IPS-20b (cell line): ENCODE results near the gene CCNB2.

ENCODE experiments used
- H3K27ac ChIP-seq: one replicate; pipeline ENCODE4 v1.5.1; 2013; ENCODE audit warnings: low read length
- H3K27me3 ChIP-seq: 2 replicates; pipeline ENCODE4 v1.6.1; 2013; ENCODE audit warnings: mild to moderate bottlenecking, low read length, inconsistent platforms; ENCODE audit not compliant: insufficient read depth
- H3K36me3 ChIP-seq: 2 replicates; pipeline ENCODE4 v1.6.1; 2013; ENCODE audit warnings: low read depth, mild to moderate bottlenecking, inconsistent platforms, low read length, moderate library complexity; ENCODE audit not compliant: insufficient read depth
- H3K4me1 ChIP-seq: 2 replicates; pipeline ENCODE4 v1.6.1; 2013; ENCODE audit warnings: mild to moderate bottlenecking, control low read depth, inconsistent platforms, low read length, moderate library complexity; ENCODE audit not compliant: insufficient read depth
- H3K4me3 ChIP-seq: 2 replicates; pipeline ENCODE4 v1.5.1; 2013; ENCODE audit warnings: mild to moderate bottlenecking, low read length, inconsistent platforms
- H3K9ac ChIP-seq: 2 replicates; pipeline ENCODE4 v1.6.1; 2013; ENCODE audit warnings: low read depth, mild to moderate bottlenecking, inconsistent platforms, low read length, moderate library complexity
- H3K9me3 ChIP-seq: 2 replicates; pipeline ENCODE4 v1.6.1; 2013; ENCODE audit warnings: mild to moderate bottlenecking, low read depth, low read length, inconsistent platforms; ENCODE audit not compliant: insufficient read depth

The CCNB2 gene

DNA sequence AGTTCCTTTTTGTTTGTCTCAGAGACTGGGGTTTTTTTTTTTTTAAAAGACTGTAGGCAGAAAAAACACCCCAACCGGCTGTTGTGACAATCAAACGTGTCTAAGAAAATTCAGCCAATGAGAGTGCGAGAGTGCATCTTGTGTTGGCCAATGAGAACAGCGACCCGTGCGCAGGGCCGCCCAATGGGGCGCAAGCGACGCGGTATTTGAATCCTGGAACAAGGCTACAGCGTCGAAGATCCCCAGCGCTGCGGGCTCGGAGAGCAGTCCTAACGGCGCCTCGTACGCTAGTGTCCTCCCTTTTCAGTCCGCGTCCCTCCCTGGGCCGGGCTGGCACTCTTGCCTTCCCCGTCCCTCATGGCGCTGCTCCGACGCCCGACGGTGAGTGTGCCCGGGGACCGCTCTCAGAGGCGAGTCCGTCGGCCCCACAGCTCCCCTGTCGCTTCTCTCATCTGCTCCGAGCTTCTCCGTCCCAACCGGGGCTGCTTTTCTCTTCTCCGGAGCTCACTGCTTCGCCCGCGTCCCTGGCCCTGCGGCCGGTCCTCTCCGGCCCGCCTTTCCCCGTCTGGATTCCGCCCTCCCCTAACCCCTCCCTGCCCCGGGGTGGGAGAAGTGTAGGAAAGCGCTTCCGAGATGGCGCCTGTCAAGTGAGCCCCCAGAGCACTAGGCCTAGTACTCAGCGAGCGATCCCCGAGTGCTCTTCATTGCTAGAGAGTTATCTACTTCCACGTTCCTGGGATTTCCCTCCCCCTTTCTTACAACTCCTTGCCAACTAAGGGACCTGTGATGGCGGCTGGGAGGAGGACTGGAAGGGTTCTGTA, at the start of gene CCNB2:
CCNB2 (plus strand) TSS at position 235 of the 821 bp plus-strand sequence; CDS start at position 358, 123 bp downstream.
- Histone ChIP-seq H3K27ac (peak within 1 kb of the TSS; percentile 73), H3K9ac (peak within 1 kb of the TSS; percentile 94), H3K4me3 (peak within 1 kb of the TSS; percentile 87), H3K4me1 (peaks cover 5% of the 10 kb centered on the region; the same call in 1 of the 2 replicates), H3K36me3 (peaks cover 31% of the 10 kb centered on the region), H3K9me3 (no peaks in the 10 kb centered on the region), H3K27me3 (no peaks in the 10 kb centered on the region)

- Histone ChIP-seq H3K4me1 (no peaks in the 10 kb centered on the region), H3K36me3 (peaks cover 93% of the 10 kb centered on the region), H3K27ac (no peak overlapping the region), H3K27me3 (no peaks in the 10 kb centered on the region), H3K4me3 (no peak overlapping the region), H3K9ac (no peak overlapping the region), H3K9me3 (no peaks in the 10 kb centered on the region)
Measured at GRCh38 chr15:59059076-59059597, 45.8 kb upstream of the CCNB2 start.

DNA sequence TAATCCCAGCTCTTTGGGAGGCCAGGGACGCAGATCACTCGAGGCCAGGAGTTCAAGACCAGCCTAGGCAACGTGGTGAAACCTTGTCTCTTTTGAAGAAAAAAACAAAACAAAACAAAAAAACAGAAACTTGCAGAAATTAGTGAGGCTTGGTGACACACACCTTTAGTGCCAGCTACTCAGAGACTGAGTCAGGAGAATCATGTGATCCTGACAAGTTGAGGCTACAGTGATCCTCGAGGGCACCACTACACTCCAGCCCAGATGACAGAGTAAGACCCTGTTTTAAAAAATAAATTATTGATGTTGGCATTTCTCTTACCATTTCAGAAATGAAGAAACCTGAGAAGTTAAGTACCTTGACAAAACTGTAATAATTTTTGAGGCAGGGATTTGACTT, 44.6 kb upstream of the CCNB2 start:
- no peaks in the 10 kb centered on the region for H3K4me1 ChIP-seq
- H3K9me3 ChIP-seq = no peaks in the 10 kb centered on the region
- H3K36me3 ChIP-seq = peaks cover 84% of the 10 kb centered on the region

GRCh38 chr15:59063042-59063441, 41.9 kb upstream of the CCNB2 start:
- no peak overlapping the region for H3K27ac ChIP-seq
- no peak overlapping the region for H3K4me3 ChIP-seq
- no peaks in the 10 kb centered on the region for H3K27me3 ChIP-seq
- no peaks in the 10 kb centered on the region for H3K9me3 ChIP-seq
- peaks cover 85% of the 10 kb centered on the region for H3K36me3 ChIP-seq
- H3K9ac ChIP-seq = no peak overlapping the region
- no peaks in the 10 kb centered on the region for H3K4me1 ChIP-seq

More for the DNA sequence above, 44.6 kb upstream of the CCNB2 start:
- no peak overlapping the region for H3K4me3 ChIP-seq
- H3K27ac ChIP-seq = no peak overlapping the region
- no peaks in the 10 kb centered on the region for H3K27me3 ChIP-seq
- no peak overlapping the region for H3K9ac ChIP-seq

GRCh38 chr15:59069430-59069829, 35.5 kb upstream of the CCNB2 start:
- Histone ChIP-seq H3K27ac (no peak overlapping the region), H3K36me3 (peaks cover 56% of the 10 kb centered on the region), H3K9me3 (no peaks in the 10 kb centered on the region; the same call in 1 of the 2 replicates), H3K4me1 (no peaks in the 10 kb centered on the region), H3K27me3 (no peaks in the 10 kb centered on the region), H3K9ac (no peak overlapping the region), H3K4me3 (no peak overlapping the region)

GRCh38 chr15:59074607-59075006, 30.3 kb upstream of the CCNB2 start:
- H3K36me3 ChIP-seq = peaks cover 45% of the 10 kb centered on the region
- H3K27me3 ChIP-seq = no peaks in the 10 kb centered on the region
- no peak overlapping the region for H3K9ac ChIP-seq
- H3K9me3 ChIP-seq = no peaks in the 10 kb centered on the region
- no peaks in the 10 kb centered on the region; the same call in 1 of the 2 replicates for H3K4me1 ChIP-seq
- no peak overlapping the region for H3K4me3 ChIP-seq
- H3K27ac ChIP-seq = no peak overlapping the region

DNA sequence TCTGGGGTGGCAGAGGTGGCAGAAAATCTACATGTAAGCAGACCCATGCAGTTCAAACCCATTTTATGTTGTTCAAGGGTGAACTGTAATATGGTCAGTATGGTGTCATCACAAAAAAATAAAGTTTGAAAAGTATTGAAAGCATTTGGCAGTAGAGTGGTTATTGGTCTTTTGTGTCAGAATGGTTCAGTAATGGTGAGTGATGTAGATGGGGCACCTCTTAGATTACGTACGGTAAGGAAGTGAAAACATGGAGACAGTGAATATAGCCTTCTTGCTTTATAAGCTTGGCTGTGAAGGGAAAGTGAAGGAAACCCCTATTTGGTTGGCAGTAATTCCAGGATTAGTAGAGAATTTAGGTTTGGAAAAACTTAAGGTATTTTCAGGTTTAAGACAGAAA, 17.2 kb upstream of the CCNB2 start:
- Histone ChIP-seq H3K27ac (no peak overlapping the region), H3K4me3 (no peak overlapping the region), H3K27me3 (no peaks in the 10 kb centered on the region), H3K36me3 (peaks cover 57% of the 10 kb centered on the region), H3K9ac (no peak overlapping the region), H3K4me1 (no peaks in the 10 kb centered on the region), H3K9me3 (no peaks in the 10 kb centered on the region)

DNA sequence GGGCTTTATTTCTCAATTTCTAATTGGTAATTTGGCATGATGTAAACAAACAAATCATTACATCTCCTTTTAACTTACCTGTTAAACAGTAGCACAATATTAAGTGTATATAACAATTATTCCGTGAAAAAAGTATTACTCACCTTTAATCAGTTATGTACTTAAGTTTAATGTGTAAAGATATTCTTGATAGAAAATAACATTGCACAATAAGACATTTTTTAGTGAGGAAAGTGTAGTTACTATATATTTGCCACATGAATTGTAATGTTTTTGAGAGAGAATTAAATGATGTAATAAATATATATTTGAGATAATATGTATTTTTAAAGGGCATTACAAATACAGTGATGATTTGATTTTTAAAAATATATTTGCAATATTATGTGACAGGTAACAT, 10.9 kb upstream of the CCNB2 start:
- Histone ChIP-seq H3K27me3 (no peaks in the 10 kb centered on the region), H3K4me3 (no peak overlapping the region), H3K9me3 (no peaks in the 10 kb centered on the region), H3K27ac (no peak overlapping the region), H3K4me1 (no peaks in the 10 kb centered on the region), H3K9ac (no peak overlapping the region), H3K36me3 (peaks cover 72% of the 10 kb centered on the region)

GRCh38 chr15:59096429-59096828, 8.5 kb upstream of the CCNB2 start:
- Histone ChIP-seq H3K27me3 (no peaks in the 10 kb centered on the region), H3K4me3 (no peak overlapping the region), H3K36me3 (peaks cover 55% of the 10 kb centered on the region), H3K9me3 (no peaks in the 10 kb centered on the region), H3K27ac (no peak overlapping the region), H3K9ac (no peak overlapping the region), H3K4me1 (no peaks in the 10 kb centered on the region)

- Histone ChIP-seq H3K36me3 (peaks cover 27% of the 10 kb centered on the region), H3K9me3 (no peaks in the 10 kb centered on the region), H3K9ac (no peak overlapping the region), H3K27ac (no peak overlapping the region), H3K4me1 (no peaks in the 10 kb centered on the region), H3K4me3 (no peak overlapping the region), H3K27me3 (no peaks in the 10 kb centered on the region)
Measured at GRCh38 chr15:59099162-59099685, 5.7 kb upstream of the CCNB2 start.

GRCh38 chr15:59104602-59104911, 389 bp upstream of the CCNB2 start:
- Histone ChIP-seq H3K9ac (peak overlapping the region; percentile 94; the same call in 1 of the 2 replicates), H3K4me3 (peak overlapping the region; percentile 87), H3K9me3 (no peaks in the 10 kb centered on the region), H3K4me1 (peaks cover 5% of the 10 kb centered on the region; the same call in 1 of the 2 replicates), H3K27ac (no peak overlapping the region), H3K27me3 (no peaks in the 10 kb centered on the region), H3K36me3 (peaks cover 27% of the 10 kb centered on the region)

- peak overlapping the region; percentile 94; the same call in 1 of the 2 replicates for H3K9ac ChIP-seq
- H3K27me3 ChIP-seq = no peaks in the 10 kb centered on the region
- peaks cover 38% of the 10 kb centered on the region for H3K36me3 ChIP-seq
- H3K27ac ChIP-seq = peak overlapping the region; percentile 73
- peaks cover 5% of the 10 kb centered on the region; the same call in 1 of the 2 replicates for H3K4me1 ChIP-seq
- H3K9me3 ChIP-seq = no peaks in the 10 kb centered on the region
- peak overlapping the region; percentile 87 for H3K4me3 ChIP-seq
Measured at GRCh38 chr15:59105854-59106253, 908 bp downstream of the CCNB2 start.
